Astrocyte (in vitro differentiated cells and primary cell): ENCODE results near the gene C1orf50. TPM values are rescaled to one million over a fixed set of nuclear protein-coding genes. Genes with fewer than 3 reads are reported as not detected.

Experiments used
- DNase-seq: peaks from one replicate; pipeline ENCODE4 v3.0.0-alpha.2; 2010; ENCODE audit warnings: low read depth
- FAIRE-seq: peaks from 2 replicates; lab custom pipeline; 2011; peaks lifted over from hg19 to GRCh38; lab: Jason Lieb, UNC
- H2AFZ ChIP-seq: 2 replicates; pipeline ENCODE4 v1.6.0; 2012; ENCODE audit warnings: low read depth, low read length, inconsistent platforms
- H3K27ac ChIP-seq: 2 replicates; pipeline ENCODE4 v1.5.1; 2011; ENCODE audit warnings: low read depth, low read length, inconsistent platforms
- H3K27me3 ChIP-seq: 2 replicates; pipeline ENCODE4 v1.6.0; 2011; ENCODE audit warnings: low read length, inconsistent platforms; ENCODE audit not compliant: insufficient read depth
- H3K36me3 ChIP-seq: 2 replicates; pipeline ENCODE4 v1.5.1; 2011; ENCODE audit warnings: low read length, inconsistent platforms; ENCODE audit not compliant: insufficient read depth
- H3K4me1 ChIP-seq: 2 replicates; pipeline ENCODE4 v1.5.1; 2011; ENCODE audit warnings: low read length, inconsistent platforms; ENCODE audit not compliant: insufficient read depth
- H3K4me2 ChIP-seq: 2 replicates; pipeline ENCODE4 v1.6.0; 2012; ENCODE audit warnings: low read length, inconsistent platforms
- H3K4me3 ChIP-seq: 2 replicates; pipeline ENCODE4 v1.5.1; 2011; ENCODE audit warnings: low read depth, mild to moderate bottlenecking, low read length, inconsistent platforms; ENCODE audit not compliant: insufficient read depth
- H3K79me2 ChIP-seq: 2 replicates; pipeline ENCODE4 v1.6.0; 2012; ENCODE audit warnings: mild to moderate bottlenecking, low read length, inconsistent platforms; ENCODE audit not compliant: insufficient read depth
- H3K9ac ChIP-seq: 2 replicates; pipeline ENCODE4 v1.6.0; 2012; ENCODE audit warnings: mild to moderate bottlenecking, low read length, inconsistent platforms
- H3K9me3 ChIP-seq: 2 replicates; pipeline ENCODE4 v1.5.1; 2012; ENCODE audit warnings: low read depth, mild to moderate bottlenecking, low read length, inconsistent platforms; ENCODE audit not compliant: insufficient read depth
- H4K20me1 ChIP-seq: 2 replicates; pipeline ENCODE4 v1.6.0; 2012; ENCODE audit warnings: low read length, inconsistent platforms; ENCODE audit not compliant: insufficient read depth
- H3K27ac Mint-ChIP-seq: one replicate; pipeline ENCODE4 v1.8.0; 2021; ENCODE audit warnings: mild to moderate bottlenecking, mixed read lengths; ENCODE audit not compliant: unreplicated experiment
- H3K27me3 Mint-ChIP-seq: one replicate; pipeline ENCODE4 v1.8.0; 2021; ENCODE audit warnings: low read depth, mixed read lengths; ENCODE audit not compliant: unreplicated experiment
- H3K36me3 Mint-ChIP-seq: one replicate; pipeline ENCODE4 v1.8.0; 2021; ENCODE audit warnings: low read depth, mixed read lengths; ENCODE audit not compliant: unreplicated experiment
- H3K4me1 Mint-ChIP-seq: one replicate; pipeline ENCODE4 v1.8.0; 2021; ENCODE audit warnings: low read depth, mixed read lengths; ENCODE audit not compliant: unreplicated experiment
- H3K4me3 Mint-ChIP-seq: one replicate; pipeline ENCODE4 v1.8.0; 2021; ENCODE audit warnings: mild to moderate bottlenecking, moderate library complexity, mixed read lengths; ENCODE audit not compliant: unreplicated experiment
- H3K9me3 Mint-ChIP-seq: one replicate; pipeline ENCODE4 v1.8.0; 2021; ENCODE audit warnings: mild to moderate bottlenecking, mixed read lengths; ENCODE audit not compliant: unreplicated experiment
- CTCF ChIP-seq: IDR thresholded peaks from 2 replicates; pipeline ENCODE4 v1.5.1; 2011; ENCODE audit warnings: low read depth, mild to moderate bottlenecking, inconsistent platforms, low read length, moderate library complexity; ENCODE audit not compliant: insufficient read depth
- EZH2 ChIP-seq: IDR thresholded peaks from 2 replicates; pipeline ENCODE4 v1.6.1; 2012; ENCODE audit warnings: mild to moderate bottlenecking, low read length, inconsistent platforms; ENCODE audit not compliant: insufficient read depth
- total RNA-seq: library from RNA; stranded (reverse); gene quantifications from 2 replicates; pipeline ENCODE4 v1.2.1, GENCODE V29; 2021

C1orf50 gene
- total RNA-seq, 1 donor from 2014 or later, result 9.5 TPM

GRCh38 chr1:42821690-42822089 is 54.6 kb downstream of the C1orf50 start:
- no peaks in the 10 kb centered on the region for H3K36me3 ChIP-seq
- no peak overlapping the region for H2AFZ ChIP-seq
- H3K27ac Mint-ChIP-seq, result no peak overlapping the region
- DNase-seq (no peak), FAIRE-seq (no peak)
- H3K4me1 Mint-ChIP-seq, result peaks cover 9% of the 10 kb centered on the region
- H3K4me2 ChIP-seq, result no peak overlapping the region
- TF ChIP-seq CTCF, result no peak
- TF ChIP-seq EZH2, result no peak
- H3K79me2 ChIP-seq, result peaks cover 17% of the 10 kb centered on the region
- peaks cover 6% of the 10 kb centered on the region for H3K4me1 ChIP-seq
- no peak overlapping the region for H3K9ac ChIP-seq
- no peaks in the 10 kb centered on the region for H3K9me3 ChIP-seq
- no peaks in the 10 kb centered on the region for H3K9me3 Mint-ChIP-seq
- H3K36me3 Mint-ChIP-seq, result peaks cover 2% of the 10 kb centered on the region
- no peak overlapping the region for H3K4me3 ChIP-seq
- H4K20me1 ChIP-seq, result peaks cover 5% of the 10 kb centered on the region
- no peak overlapping the region for H3K4me3 Mint-ChIP-seq
- H3K27me3 Mint-ChIP-seq, result no peaks in the 10 kb centered on the region
- H3K27me3 ChIP-seq, result no peaks in the 10 kb centered on the region
- no peak overlapping the region for H3K27ac ChIP-seq

- FAIRE-seq, result peak; percentile 39
- no peaks in the 10 kb centered on the region for H3K9me3 Mint-ChIP-seq
Observed at GRCh38 chr1:42822800-42823392, 55.8 kb downstream of the C1orf50 start.

More at GRCh38 chr1:42822800-42823392, 55.8 kb downstream of the C1orf50 start:
- Histone ChIP-seq H3K27ac (no peak overlapping the region), H3K79me2 (peaks cover 14% of the 10 kb centered on the region), H3K4me1 (peaks cover 3% of the 10 kb centered on the region), H4K20me1 (peaks cover 5% of the 10 kb centered on the region), H2AFZ (no peak overlapping the region), H3K36me3 (no peaks in the 10 kb centered on the region), H3K4me2 (no peak overlapping the region), H3K9ac (no peak overlapping the region), H3K27me3 (no peaks in the 10 kb centered on the region), H3K4me3 (no peak overlapping the region), H3K9me3 (no peaks in the 10 kb centered on the region)
- Mint-ChIP-seq H3K27ac (peak overlapping the region; percentile 56), H3K36me3 (peaks cover 2% of the 10 kb centered on the region), H3K27me3 (no peaks in the 10 kb centered on the region), H3K4me3 (no peak overlapping the region), H3K4me1 (peaks cover 8% of the 10 kb centered on the region)
- no peak for TF ChIP-seq CTCF
- TF ChIP-seq EZH2, result no peak
- peak; percentile 46 for DNase-seq
